HepG2 (cell line): ENCODE results near the gene RPL27A. TPM values are rescaled to one million over a fixed set of nuclear protein-coding genes. Genes with fewer than 3 reads are reported as not detected.

ENCODE experiments used
- ATAC-seq: fragments of 200-7000 bp; cut with Tn5 transposase; 3 replicates; pipeline ENCODE4 v1.9.1; 2020; ENCODE audit warnings: mild to moderate bottlenecking, moderate library complexity
- BruUV-seq: library from RNA; stranded (reverse); fragments of 400-500 nt; replicated peaks from 2 replicates; lab custom pipeline; 2021; lab: Mats Ljungman, UMichigan
- CTCF ChIA-PET: fragments of 300-600 bp; formaldehyde crosslinking; extraction: SDS; loops from one replicate; lab custom pipeline; 2021; ENCODE audit warnings: low total read pairs, inconsistent platforms, low intra/inter-chr PET ratio; lab: Yijun Ruan, JAX
- POLR2A ChIA-PET: fragments of 350-600 bp; sonication (Branson Sonifier 250); formaldehyde crosslinking; loops from one replicate; lab custom pipeline; 2020; ENCODE audit warnings: antibody characterized with exemption, inconsistent platforms; lab: Yijun Ruan, JAX
- DNase-seq: peaks from one replicate; pipeline ENCODE4 v3.0.0-alpha.2; 2015; ENCODE audit warnings: low spot score
- FAIRE-seq: peaks from 3 replicates; lab custom pipeline; 2011; peaks lifted over from hg19 to GRCh38; lab: Jason Lieb, UNC
- H2AFZ ChIP-seq: one replicate; pipeline ENCODE4 v1.6.1; 2011; ENCODE audit warnings: low read length, inconsistent platforms
- H3K27ac ChIP-seq: fragments of 300-600 bp; 3 replicates; pipeline ENCODE4 v1.8.0; 2011; ENCODE audit warnings: mixed run types, mild to moderate bottlenecking, mixed read lengths, low read length, inconsistent platforms; ENCODE audit not compliant: insufficient read depth; ENCODE audit errors: extremely low read length
- H3K27me3 ChIP-seq, 2 experiments: fragments of 200-600 bp in 1 of 2; 2 replicates in 1 of 2; 3 replicates in 1 of 2; pipeline versions ENCODE4 v1.6.0 to v1.8.0; 2011; ENCODE audit warnings: low read length in 2 of 2, mild to moderate bottlenecking in 2 of 2, moderate library complexity in 2 of 2, inconsistent platforms in 1 of 2; ENCODE audit not compliant: insufficient read depth in 2 of 2, control insufficient read depth in 1 of 2
- H3K36me3 ChIP-seq, 2 experiments: fragments of 200-600 bp in 1 of 2; replicated peaks in 1 of 2; 2 replicates in 1 of 2; 3 replicates in 1 of 2; pipeline versions ENCODE4 v1.5.1 to v1.8.0; 2011; ENCODE audit warnings: low read length in 2 of 2, inconsistent platforms in 1 of 2; ENCODE audit not compliant: insufficient read depth in 2 of 2, control insufficient read depth in 1 of 2
- H3K4me1 ChIP-seq: 2 replicates; pipeline ENCODE4 v1.5.1; 2012; ENCODE audit warnings: low read length, inconsistent platforms; ENCODE audit not compliant: insufficient read depth
- H3K4me2 ChIP-seq: 2 replicates; pipeline ENCODE4 v1.6.0; 2011; ENCODE audit warnings: low read depth, low read length, inconsistent platforms
- H3K4me3 ChIP-seq, 3 experiments: fragments of 200-600 bp in 1 of 3; sonication (generic), shearing (Covaris generic) in 1 of 3; replicated peaks in 1 of 3; 2 replicates each; pipeline ENCODE4 v1.5.1; 2011 to 2016; ENCODE audit warnings: low read length in 3 of 3, inconsistent platforms in 2 of 3, low read depth in 2 of 3, mild to moderate bottlenecking in 2 of 3, control low read depth in 1 of 3, mixed read lengths in 1 of 3; ENCODE audit not compliant: insufficient read depth in 1 of 3
- H3K79me2 ChIP-seq: one replicate; pipeline ENCODE4 v1.6.1; 2011; ENCODE audit warnings: low read length, inconsistent platforms; ENCODE audit not compliant: insufficient read depth
- H3K9ac ChIP-seq: 2 replicates; pipeline ENCODE4 v1.6.0; 2011; ENCODE audit warnings: mild to moderate bottlenecking, low read depth, low read length, inconsistent platforms; ENCODE audit not compliant: insufficient read depth
- H3K9me3 ChIP-seq: 2 replicates; pipeline ENCODE4 v1.5.1; 2012; ENCODE audit warnings: mild to moderate bottlenecking, low read length
- H4K20me1 ChIP-seq: 2 replicates; pipeline ENCODE4 v1.6.0; 2011; ENCODE audit warnings: inconsistent platforms, mild to moderate bottlenecking, low read length, moderate library complexity; ENCODE audit not compliant: insufficient read depth
- HNRNPL ChIP-seq: fragments of 200-400 bp; formaldehyde crosslinking; IDR thresholded peaks from 2 replicates; pipeline ENCODE4 v1.6.1; 2017; ENCODE audit warnings: mild to moderate bottlenecking, low read depth, low read length
- NFE2 ChIP-seq: sonication (generic); formaldehyde crosslinking; IDR thresholded peaks from 2 replicates; pipeline ENCODE4 v1.4.0; 2020; ENCODE audit warnings: missing genetic modification reagents
- PHB2 ChIP-seq: fragments of 450-650 bp; IDR thresholded peaks from 2 replicates; pipeline ENCODE4 v1.6.1; 2018; ENCODE audit not compliant: partially characterized antibody
- PTBP1 ChIP-seq: fragments of 200-400 bp; formaldehyde crosslinking; IDR thresholded peaks from 2 replicates; pipeline ENCODE4 v1.6.1; 2018; ENCODE audit warnings: low read length, low read depth; ENCODE audit not compliant: poor library complexity, severe bottlenecking
- RELA ChIP-seq: sonication (generic); formaldehyde crosslinking; IDR thresholded peaks from 2 replicates; pipeline ENCODE4 v1.4.0; 2020; ENCODE audit warnings: missing genetic modification reagents
- ZNF335 ChIP-seq: sonication (generic); formaldehyde crosslinking; IDR thresholded peaks from 2 replicates; pipeline ENCODE4 v1.4.0; 2020; ENCODE audit warnings: missing genetic modification reagents
- WGBS: methylation state at CpG from one replicate; pipeline ENCODE4 v1.1.6; 2017; ENCODE audit warnings: low lambda C conversion rate; 5-methylcytosine and 5-hydroxymethylcytosine counted together
- in situ Hi-C: cut with HindIII; loops from 2 replicates; pipeline ENCODE4 v1.10.0; 2017; ENCODE audit warnings: low pct_unique_long_range_greater_than_20kb; ENCODE audit not compliant: extremely low pct_ligation_motif_present
- intact Hi-C: fragments of 100-400 bp; cut with micrococcal nuclease; formaldehyde crosslinking; loops from one replicate; pipeline ENCODE4 v1.10.0; 2022; ENCODE audit not compliant: unreplicated experiment
- polyA plus RNA-seq, 8 experiments: library from polyadenylated mRNA; depleted of rRNA in 3 of 8; stranded (reverse) in 7 of 8; unstranded in 1 of 8; fragments of >200 nt; fragmentation: Illumina TruSeq in 4 of 8; extraction: Trizol in 4 of 8; gene quantifications; 2 replicates each; pipeline versions ENCODE4 v1.2.1 to v1.2.3, GENCODE V29; 2011 to 2016; ENCODE audit warnings: low read depth in 4 of 8, missing spikeins in 1 of 8, mixed read lengths in 1 of 8; ENCODE audit not compliant: insufficient read depth in 1 of 8
- total RNA-seq, 5 experiments: library from RNA; depleted of rRNA; stranded (reverse); fragments of >200 nt; fragmentation: Illumina TruSeq; extraction: Trizol; gene quantifications; 2 replicates each; pipeline ENCODE4 v1.2.3, GENCODE V29; 2016; ENCODE audit warnings: low read depth in 1 of 5
- TF ChIP-seq, protein P1 (sequence below): sonication (generic); formaldehyde crosslinking; conservative IDR thresholded peaks from 2 replicates; pipeline ENCODE4 v1.4.0; 2020; ENCODE audit warnings: mild to moderate bottlenecking, missing genetic modification reagents, moderate library complexity

Gene RPL27A
- total and polyA plus RNA-seq, 2 of the 13 experiments (the other 11 are each of a cell fraction or from before 2014, with no cell fraction given): 1,531 to 2,153 TPM

DNA sequence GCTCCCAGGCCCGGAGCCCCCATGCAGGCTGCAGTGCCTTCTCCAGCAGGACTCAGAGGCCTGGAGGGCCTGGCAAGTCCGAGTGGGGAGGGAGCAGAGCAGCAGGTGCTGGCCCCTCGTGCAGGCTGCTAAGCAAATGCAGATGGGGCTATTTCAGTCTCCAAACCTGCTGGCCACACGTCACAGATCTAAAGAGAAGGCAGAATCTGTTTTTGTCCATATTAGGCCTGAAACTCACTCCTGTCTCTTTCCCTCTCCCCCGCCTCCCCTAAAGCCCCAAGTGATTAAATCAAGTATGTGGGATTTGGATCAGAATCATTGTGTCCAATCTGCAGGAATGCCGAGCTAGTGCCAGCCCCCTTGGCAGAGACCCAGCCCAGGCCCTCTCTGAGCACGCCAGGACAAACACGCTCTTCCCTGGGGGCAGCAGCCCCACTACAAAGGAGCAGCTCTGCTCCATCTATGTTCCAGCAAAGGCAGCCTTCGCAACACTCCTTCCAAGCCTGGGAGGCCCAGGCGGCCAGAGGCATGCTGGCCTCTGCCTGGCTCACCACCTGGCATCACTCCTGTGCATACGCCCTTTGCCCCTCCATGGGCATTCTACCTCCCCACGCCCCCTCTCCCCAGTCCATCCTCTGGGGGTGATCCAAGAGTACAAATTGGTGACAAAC lies 26.5 kb downstream of the RPL27A start:
- no TSS peak for BruUV-seq
- intact Hi-C loops (no loop called here), in situ Hi-C loops (no loop called here)
- peaks cover 15% of the 10 kb centered on the region for H3K4me1 ChIP-seq
- ATAC-seq (no peak), FAIRE-seq (no peak), DNase-seq (no peak)
- WGBS: 96% methylated on average over 10 of the region's 12 CpGs
- H3K4me2 ChIP-seq: no peak overlapping the region
- peaks cover 6 to 25% of the 10 kb centered on the region in 2 experiments; a peak in 3 of 5 replicates for H3K36me3 ChIP-seq
- H2AFZ ChIP-seq: no peak overlapping the region
- TF ChIP-seq PTBP1 (no peak), NFE2 (CRISPR knock-in tag) (no peak), ZNF335 (CRISPR knock-in tag) (no peak), PHB2 (no peak), HNRNPL (no peak), RELA (CRISPR knock-in tag) (no peak)
- TF ChIP-seq, protein P1, sequence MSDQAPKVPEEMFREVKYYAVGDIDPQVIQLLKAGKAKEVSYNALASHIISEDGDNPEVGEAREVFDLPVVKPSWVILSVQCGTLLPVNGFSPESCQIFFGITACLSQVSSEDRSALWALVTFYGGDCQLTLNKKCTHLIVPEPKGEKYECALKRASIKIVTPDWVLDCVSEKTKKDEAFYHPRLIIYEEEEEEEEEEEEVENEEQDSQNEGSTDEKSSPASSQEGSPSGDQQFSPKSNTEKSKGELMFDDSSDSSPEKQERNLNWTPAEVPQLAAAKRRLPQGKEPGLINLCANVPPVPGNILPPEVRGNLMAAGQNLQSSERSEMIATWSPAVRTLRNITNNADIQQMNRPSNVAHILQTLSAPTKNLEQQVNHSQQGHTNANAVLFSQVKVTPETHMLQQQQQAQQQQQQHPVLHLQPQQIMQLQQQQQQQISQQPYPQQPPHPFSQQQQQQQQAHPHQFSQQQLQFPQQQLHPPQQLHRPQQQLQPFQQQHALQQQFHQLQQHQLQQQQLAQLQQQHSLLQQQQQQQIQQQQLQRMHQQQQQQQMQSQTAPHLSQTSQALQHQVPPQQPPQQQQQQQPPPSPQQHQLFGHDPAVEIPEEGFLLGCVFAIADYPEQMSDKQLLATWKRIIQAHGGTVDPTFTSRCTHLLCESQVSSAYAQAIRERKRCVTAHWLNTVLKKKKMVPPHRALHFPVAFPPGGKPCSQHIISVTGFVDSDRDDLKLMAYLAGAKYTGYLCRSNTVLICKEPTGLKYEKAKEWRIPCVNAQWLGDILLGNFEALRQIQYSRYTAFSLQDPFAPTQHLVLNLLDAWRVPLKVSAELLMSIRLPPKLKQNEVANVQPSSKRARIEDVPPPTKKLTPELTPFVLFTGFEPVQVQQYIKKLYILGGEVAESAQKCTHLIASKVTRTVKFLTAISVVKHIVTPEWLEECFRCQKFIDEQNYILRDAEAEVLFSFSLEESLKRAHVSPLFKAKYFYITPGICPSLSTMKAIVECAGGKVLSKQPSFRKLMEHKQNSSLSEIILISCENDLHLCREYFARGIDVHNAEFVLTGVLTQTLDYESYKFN (CRISPR knock-in tag): no peak
- H3K27me3 ChIP-seq: no peaks in the 10 kb centered on the region
- no peak overlapping the region for H3K27ac ChIP-seq
- no peaks in the 10 kb centered on the region for H3K79me2 ChIP-seq
- H3K4me3 ChIP-seq: no peak overlapping the region
- H3K9me3 ChIP-seq: no peaks in the 10 kb centered on the region
- ChIA-PET CTCF (no interaction called here), POLR2A (interaction anchor here (0.9 kb wide), 1 partner anchor 9 kb away, joined by 3 read pairs; no protein-coding TSS in a partner anchor)
- H4K20me1 ChIP-seq: no peaks in the 10 kb centered on the region
- no peak overlapping the region for H3K9ac ChIP-seq
